ENCODE results near the gene M1AP.

M1AP gene

GRCh38 chr2:74671479-74671878 lies 23.3 kb upstream of the M1AP start:
- Histone ChIP-seq H3K4me1 (ENCODE audit: control insufficient read depth, insufficient read depth, low read depth, low read length) (peaks cover 2% of the 10 kb centered on the region), H2BK15ac (ENCODE audit: low read depth, poor library complexity, severe bottlenecking) (no peak overlapping the region), H3K79me1 (replicated peaks; ENCODE audit: low read length, poor library complexity, severe bottlenecking) (no peaks in the 10 kb centered on the region), H3K27ac (ENCODE audit: low read length, poor library complexity, severe bottlenecking) (no peak overlapping the region), H3K23ac (ENCODE audit: low read length in 2 of 2) (no peak overlapping the region), H3K4me3 (ENCODE audit: insufficient read depth in 1 of 2, low read depth in 1 of 2, low read length in 2 of 2) (no peak overlapping the region), H4K91ac (ENCODE audit: low read length) (no peak overlapping the region), H4K8ac (ENCODE audit: low read length) (no peak overlapping the region), H3K4ac (ENCODE audit: low read depth in 1 of 2, low read length in 2 of 2) (no peak overlapping the region), H3K36me3 (ENCODE audit: control insufficient read depth in 1 of 2, insufficient read depth in 2 of 2, low read depth in 1 of 2, low read length in 2 of 2) (peaks cover 17 to 28% of the 10 kb centered on the region in 2 experiments), H3K18ac (ENCODE audit: low read depth in 1 of 2, low read length in 2 of 2) (no peak overlapping the region), H3K14ac (ENCODE audit: low read length in 2 of 2) (no peak overlapping the region), H2BK12ac (ENCODE audit: low read length in 2 of 2) (no peak overlapping the region), H2AK5ac (ENCODE audit: low read length, severe bottlenecking) (no peak overlapping the region), H3K27me3 (ENCODE audit: control insufficient read depth in 1 of 2, insufficient read depth in 1 of 2, low read length in 2 of 2) (no peaks in the 10 kb centered on the region), H2BK120ac (ENCODE audit: low read depth, low read length) (no peak overlapping the region), H2BK5ac (ENCODE audit: low read depth, low read length, poor library complexity, severe bottlenecking) (no peak overlapping the region), H3K9me3 (ENCODE audit: control insufficient read depth, low read length) (no peaks in the 10 kb centered on the region), H2AFZ (ENCODE audit: low read depth, low read length) (no peak overlapping the region), H3K4me2 (ENCODE audit: low read length, poor library complexity, severe bottlenecking) (no peak overlapping the region), H3K9ac (ENCODE audit: low read length) (no peak overlapping the region)
- peak; percentile 26 for DNase-seq

- Histone ChIP-seq H3K14ac (ENCODE audit: low read length in 2 of 2) (no peak overlapping the region), H2BK5ac (ENCODE audit: low read depth, low read length, poor library complexity, severe bottlenecking) (no peak overlapping the region), H4K8ac (ENCODE audit: low read length) (no peak overlapping the region), H3K79me1 (replicated peaks; ENCODE audit: low read length, poor library complexity, severe bottlenecking) (no peaks in the 10 kb centered on the region), H2BK120ac (ENCODE audit: low read depth, low read length) (no peak overlapping the region), H3K4me1 (ENCODE audit: control insufficient read depth, insufficient read depth, low read depth, low read length) (peaks cover 2% of the 10 kb centered on the region), H2AFZ (ENCODE audit: low read depth, low read length) (no peak overlapping the region), H2BK12ac (ENCODE audit: low read length in 2 of 2) (no peak overlapping the region), H3K27ac (ENCODE audit: low read length, poor library complexity, severe bottlenecking) (no peak overlapping the region), H3K27me3 (ENCODE audit: control insufficient read depth in 1 of 2, insufficient read depth in 1 of 2, low read length in 2 of 2) (no peaks in the 10 kb centered on the region), H3K9me3 (ENCODE audit: control insufficient read depth, low read length) (no peaks in the 10 kb centered on the region), H3K18ac (ENCODE audit: low read depth in 1 of 2, low read length in 2 of 2) (no peak overlapping the region), H2BK15ac (ENCODE audit: low read depth, poor library complexity, severe bottlenecking) (no peak overlapping the region), H3K4ac (ENCODE audit: low read depth in 1 of 2, low read length in 2 of 2) (no peak overlapping the region), H2AK5ac (ENCODE audit: low read length, severe bottlenecking) (no peak overlapping the region), H4K91ac (ENCODE audit: low read length) (no peak overlapping the region), H3K36me3 (ENCODE audit: control insufficient read depth in 1 of 2, insufficient read depth in 2 of 2, low read depth in 1 of 2, low read length in 2 of 2) (peaks cover 10 to 15% of the 10 kb centered on the region in 2 experiments), H3K23ac (ENCODE audit: low read length in 2 of 2) (no peak overlapping the region), H3K4me3 (ENCODE audit: insufficient read depth in 1 of 2, low read depth in 1 of 2, low read length in 2 of 2) (no peak overlapping the region), H3K9ac (ENCODE audit: low read length) (no peak overlapping the region), H3K4me2 (ENCODE audit: low read length, poor library complexity, severe bottlenecking) (no peak overlapping the region)
- no peak for DNase-seq
- WGBS: 88% methylated on average over 6 of the region's 7 CpGs
Observed at GRCh38 chr2:74670263-74670662, 22.1 kb upstream of the M1AP start.

- H4K91ac ChIP-seq (ENCODE audit: low read length): no peak overlapping the region
- H3K18ac ChIP-seq (ENCODE audit: low read depth in 1 of 2, low read length in 2 of 2): no peak overlapping the region
- peaks cover 2% of the 10 kb centered on the region for H3K4me1 ChIP-seq (ENCODE audit: control insufficient read depth, insufficient read depth, low read depth, low read length)
- no peak overlapping the region for H3K9ac ChIP-seq (ENCODE audit: low read length)
- H2BK120ac ChIP-seq (ENCODE audit: low read depth, low read length): no peak overlapping the region
- no peak overlapping the region for H2AFZ ChIP-seq (ENCODE audit: low read depth, low read length)
- peaks cover 0 to 4% of the 10 kb centered on the region in 2 experiments for H3K36me3 ChIP-seq (ENCODE audit: control insufficient read depth in 1 of 2, insufficient read depth in 2 of 2, low read depth in 1 of 2, low read length in 2 of 2)
- H2BK5ac ChIP-seq (ENCODE audit: low read depth, low read length, poor library complexity, severe bottlenecking): no peak overlapping the region
- H2BK15ac ChIP-seq (ENCODE audit: low read depth, poor library complexity, severe bottlenecking): no peak overlapping the region
- no peak overlapping the region for H3K4ac ChIP-seq (ENCODE audit: low read depth in 1 of 2, low read length in 2 of 2)
- H3K23ac ChIP-seq (ENCODE audit: low read length in 2 of 2): no peak overlapping the region
- H3K79me1 ChIP-seq (replicated peaks; ENCODE audit: low read length, poor library complexity, severe bottlenecking): no peaks in the 10 kb centered on the region
- H3K4me3 ChIP-seq (ENCODE audit: insufficient read depth in 1 of 2, low read depth in 1 of 2, low read length in 2 of 2): no peak overlapping the region
- WGBS: 100% methylated on average over 1 of the region's 1 CpG
- H3K27me3 ChIP-seq (ENCODE audit: control insufficient read depth in 1 of 2, insufficient read depth in 1 of 2, low read length in 2 of 2): no peaks in the 10 kb centered on the region
- no peak for DNase-seq
- no peak overlapping the region for H3K27ac ChIP-seq (ENCODE audit: low read length, poor library complexity, severe bottlenecking)
- no peaks in the 10 kb centered on the region for H3K9me3 ChIP-seq (ENCODE audit: control insufficient read depth, low read length)
- H2BK12ac ChIP-seq (ENCODE audit: low read length in 2 of 2): no peak overlapping the region
- H4K8ac ChIP-seq (ENCODE audit: low read length): no peak overlapping the region
- no peak overlapping the region for H3K14ac ChIP-seq (ENCODE audit: low read length in 2 of 2)
- no peak overlapping the region for H2AK5ac ChIP-seq (ENCODE audit: low read length, severe bottlenecking)
- H3K4me2 ChIP-seq (ENCODE audit: low read length, poor library complexity, severe bottlenecking): no peak overlapping the region
Observed at GRCh38 chr2:74668087-74668486, 20.0 kb upstream of the M1AP start.

GRCh38 chr2:74659462-74659861 lies 11.3 kb upstream of the M1AP start:
- Histone ChIP-seq H3K36me3 (ENCODE audit: control insufficient read depth in 1 of 2, insufficient read depth in 2 of 2, low read depth in 1 of 2, low read length in 2 of 2) (peaks cover 5 to 22% of the 10 kb centered on the region in 2 experiments), H3K27me3 (ENCODE audit: control insufficient read depth in 1 of 2, insufficient read depth in 1 of 2, low read length in 2 of 2) (no peaks in the 10 kb centered on the region), H4K8ac (ENCODE audit: low read length) (no peak overlapping the region), H2BK15ac (ENCODE audit: low read depth, poor library complexity, severe bottlenecking) (no peak overlapping the region), H3K27ac (ENCODE audit: low read length, poor library complexity, severe bottlenecking) (no peak overlapping the region), H3K4ac (ENCODE audit: low read depth in 1 of 2, low read length in 2 of 2) (no peak overlapping the region), H3K79me1 (replicated peaks; ENCODE audit: low read length, poor library complexity, severe bottlenecking) (peaks cover 6% of the 10 kb centered on the region), H3K4me3 (ENCODE audit: insufficient read depth in 1 of 2, low read depth in 1 of 2, low read length in 2 of 2) (no peak overlapping the region), H3K14ac (ENCODE audit: low read length in 2 of 2) (no peak overlapping the region), H2BK12ac (ENCODE audit: low read length in 2 of 2) (no peak overlapping the region), H2AK5ac (ENCODE audit: low read length, severe bottlenecking) (no peak overlapping the region), H3K9ac (ENCODE audit: low read length) (no peak overlapping the region), H3K23ac (ENCODE audit: low read length in 2 of 2) (no peak overlapping the region), H2BK120ac (ENCODE audit: low read depth, low read length) (no peak overlapping the region), H3K18ac (ENCODE audit: low read depth in 1 of 2, low read length in 2 of 2) (no peak overlapping the region), H3K4me1 (ENCODE audit: control insufficient read depth, insufficient read depth, low read depth, low read length) (peaks cover 4% of the 10 kb centered on the region), H3K4me2 (ENCODE audit: low read length, poor library complexity, severe bottlenecking) (no peak overlapping the region), H3K9me3 (ENCODE audit: control insufficient read depth, low read length) (no peaks in the 10 kb centered on the region), H2AFZ (ENCODE audit: low read depth, low read length) (no peak overlapping the region), H4K91ac (ENCODE audit: low read length) (no peak overlapping the region), H2BK5ac (ENCODE audit: low read depth, low read length, poor library complexity, severe bottlenecking) (no peak overlapping the region)
- DNase-seq: peak; percentile 15
- WGBS: 71% methylated on average over 2 of the region's 2 CpGs
